Spinal cord (tissue), 10 donors: ENCODE results near the gene ANKRD9. TPM values are rescaled to one million over a fixed set of nuclear protein-coding genes. Genes with fewer than 3 reads are reported as not detected.
A peak's percentile ranks its signal among the peaks of the same experiment; 100 is the strongest.

Source experiments
- DNase-seq, 6 donors: peaks; one replicate each; pipeline versions ENCODE4 v3.0.0 to v3.0.0-alpha.2; 2013 to 2015; ENCODE audit warnings: low spot score in 6 of 6, low read depth in 4 of 6
- H3K27ac ChIP-seq: one replicate; pipeline ENCODE4 v1.5.1; 2013; ENCODE audit warnings: low read depth, low read length, control low read depth
- H3K27me3 ChIP-seq: one replicate; pipeline ENCODE4 v1.6.1; 2013; ENCODE audit warnings: low read length; ENCODE audit not compliant: control insufficient read depth, insufficient read depth
- H3K36me3 ChIP-seq: one replicate; pipeline ENCODE4 v1.6.1; 2013; ENCODE audit warnings: low read length; ENCODE audit not compliant: control insufficient read depth, insufficient read depth
- H3K4me1 ChIP-seq: one replicate; pipeline ENCODE4 v1.6.1; 2013; ENCODE audit warnings: low read length; ENCODE audit not compliant: control insufficient read depth, insufficient read depth
- H3K4me3 ChIP-seq: one replicate; pipeline ENCODE4 v1.5.1; 2013; ENCODE audit warnings: low read depth, low read length, control low read depth
- H3K9me3 ChIP-seq: one replicate; pipeline ENCODE4 v1.6.1; 2013; ENCODE audit warnings: low read length; ENCODE audit not compliant: control insufficient read depth, insufficient read depth
- WGBS: methylation state at CpG from one replicate; pipeline ENCODE4 v1.1.5; 2013; ENCODE audit warnings: missing lambda C conversion rate; ENCODE audit not compliant: insufficient coverage; 5-methylcytosine and 5-hydroxymethylcytosine counted together
- polyA plus RNA-seq, 2 donors: library from polyadenylated mRNA; unstranded; fragments of 120-200 nt; gene quantifications; one replicate each; pipeline ENCODE4 v1.2.1, GENCODE V29; 2013; ENCODE audit not compliant: insufficient read length in 2 of 2
- small RNA-seq: library from RNA; depleted of rRNA; stranded (forward); fragments of <200 nt; gene quantifications from one replicate; pipeline ENCODE3, GENCODE V24; 2014; ENCODE audit warnings: low replicate concordance
- total RNA-seq, 2 donors: library from RNA; depleted of rRNA in 1 of 2; stranded (reverse); fragments of 120-200 nt in 1 of 2; fragments of >200 nt in 1 of 2; gene quantifications; one replicate each; pipeline versions ENCODE4 v1.2.3 to v1.2.4, GENCODE V29; 2013 to 2014
- donor health status: healthy.

Gene ANKRD9
- total and polyA plus RNA-seq, 4 donors: 14.9 to 48.7 (median 33.6) TPM

- peaks cover 53% of the 10 kb centered on the region for H3K36me3 ChIP-seq
- DNase-seq: no peak
- peaks cover 4% of the 10 kb centered on the region for H3K4me1 ChIP-seq
- no peak overlapping the region for H3K27ac ChIP-seq
- no peaks in the 10 kb centered on the region for H3K27me3 ChIP-seq
- no peak overlapping the region for H3K4me3 ChIP-seq
- H3K9me3 ChIP-seq: no peaks in the 10 kb centered on the region
- WGBS: 91% methylated on average over 7 of the region's 14 CpGs
Measured at GRCh38 chr14:102461490-102462338, 47.9 kb downstream of the ANKRD9 start.

DNA sequence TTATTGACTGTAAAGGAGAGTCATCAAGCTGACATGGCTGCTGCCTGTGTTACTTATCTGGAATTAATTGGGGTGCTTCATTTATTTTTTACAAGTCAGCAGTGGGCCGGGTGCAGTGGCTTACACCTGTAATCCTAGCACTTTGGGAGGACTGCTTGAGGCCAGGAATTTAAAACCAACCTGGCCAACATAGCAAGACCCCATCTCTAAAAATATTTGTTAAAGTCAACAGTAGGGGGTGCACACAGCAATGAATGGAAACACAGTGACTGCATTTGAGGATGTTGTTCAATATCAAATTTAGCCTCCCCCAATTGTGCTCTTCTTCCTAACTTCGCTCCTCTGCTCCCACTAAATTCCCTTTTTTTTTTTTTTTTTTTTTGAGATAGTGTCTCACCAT is 52.1 kb downstream of the ANKRD9 start:
- WGBS: no CpG with 5 or more reads among the region's 2 CpGs
- H3K9me3 ChIP-seq: no peaks in the 10 kb centered on the region
- peaks cover 68% of the 10 kb centered on the region for H3K36me3 ChIP-seq
- no peaks in the 10 kb centered on the region for H3K27me3 ChIP-seq
- no peak overlapping the region for H3K4me3 ChIP-seq
- no peak for DNase-seq
- H3K27ac ChIP-seq: no peak overlapping the region
- H3K4me1 ChIP-seq: peaks cover 17% of the 10 kb centered on the region

DNA sequence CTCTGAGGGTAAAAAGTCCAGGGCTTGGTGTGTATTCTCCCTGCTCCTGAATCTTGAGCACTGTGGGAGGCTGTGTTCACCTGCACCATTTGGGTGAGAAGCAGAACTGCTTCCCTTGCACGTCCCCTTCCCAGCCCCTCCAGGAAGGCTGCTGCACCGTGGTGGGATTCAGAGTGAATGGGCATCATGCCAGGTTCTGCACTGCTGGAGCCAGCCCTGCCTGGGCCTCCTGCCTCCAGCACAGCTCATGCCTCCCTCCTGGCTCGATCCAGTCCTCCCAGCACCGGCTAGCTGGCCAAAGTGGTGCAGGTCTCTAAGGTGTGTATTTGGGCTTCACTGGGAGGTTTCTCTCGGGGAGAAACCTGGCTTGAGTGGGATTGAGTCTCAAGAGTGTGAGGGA is 54.9 kb downstream of the ANKRD9 start:
- WGBS: 89% methylated on average over 1 of the region's 5 CpGs
- H3K27me3 ChIP-seq: no peaks in the 10 kb centered on the region
- H3K9me3 ChIP-seq: no peaks in the 10 kb centered on the region
- peak overlapping the region; percentile 42 for H3K27ac ChIP-seq
- peaks cover 17% of the 10 kb centered on the region for H3K4me1 ChIP-seq
- no peak overlapping the region for H3K4me3 ChIP-seq
- H3K36me3 ChIP-seq: peaks cover 91% of the 10 kb centered on the region
- peak in 2 of 6 donors; percentile 25 to 40 for DNase-seq

DNA sequence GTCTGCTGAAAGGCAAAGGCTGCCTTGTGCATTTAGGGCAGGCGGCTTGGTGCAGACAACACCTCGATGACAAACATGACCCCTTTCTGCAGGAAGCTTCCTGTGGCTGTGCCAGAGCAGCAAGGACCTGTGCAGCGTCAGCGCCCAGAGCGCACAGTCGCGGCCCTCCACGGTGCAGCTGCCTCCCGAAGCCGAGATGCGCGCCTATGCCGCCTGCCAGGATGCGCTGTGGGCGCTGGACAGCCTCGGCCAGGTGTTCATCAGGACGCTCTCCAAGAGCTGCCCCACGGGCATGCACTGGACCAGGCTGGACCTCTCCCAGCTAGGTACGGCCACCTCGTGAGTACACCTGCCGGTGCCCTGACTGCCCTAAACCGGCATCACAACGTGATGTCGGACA is 57.3 kb downstream of the ANKRD9 start:
- whole genome bisulfite sequencing: 95% methylated on average over 24 of the region's 24 CpGs
- Histone ChIP-seq H3K4me1 (peaks cover 17% of the 10 kb centered on the region), H3K36me3 (peaks cover 83% of the 10 kb centered on the region), H3K9me3 (no peaks in the 10 kb centered on the region), H3K27ac (no peak overlapping the region), H3K27me3 (no peaks in the 10 kb centered on the region), H3K4me3 (no peak overlapping the region)
- no peak for DNase-seq

Small RNAs within 50 kb of the gene (small RNA-seq; reads per million reads assigned to genes)
- not detected for gene MIR4309

Other genes with a start within 250 kb of the ANKRD9 start
- gene MOK, start 204.6 kb downstream of the ANKRD9 start, total RNA-seq: 10 to 100 TPM; 19.5 to 44.5 TPM
- gene MOK, start 204.6 kb downstream of the ANKRD9 start, polyA plus RNA-seq: 10 to 100 TPM; 44.6 to 57.5 TPM
- 10 to 100 TPM in 1 of 2 donors, 1 to 10 TPM in 1; 8.8 to 12.3 TPM for gene ZNF839, start 190.0 kb downstream of the ANKRD9 start, total RNA-seq
- gene ZNF839, start 190.0 kb downstream of the ANKRD9 start, polyA plus RNA-seq: 10 to 100 TPM; 11.2 to 16.3 TPM
- gene CINP, start 146.9 kb downstream of the ANKRD9 start, total RNA-seq: 10 to 100 TPM; 31.5 to 36.0 TPM
- 10 to 100 TPM; 46.2 to 47.3 TPM for gene CINP, start 146.9 kb downstream of the ANKRD9 start, polyA plus RNA-seq
- 10 to 100 TPM; 19.4 to 25.9 TPM for gene TECPR2, start 146.8 kb downstream of the ANKRD9 start, total RNA-seq
- 10 to 100 TPM; 43.3 to 48.8 TPM for gene TECPR2, start 146.8 kb downstream of the ANKRD9 start, polyA plus RNA-seq
- 10 to 100 TPM; 13.7 to 15.4 TPM for gene RCOR1, start 82.9 kb upstream of the ANKRD9 start, total RNA-seq
- 10 to 100 TPM; 18.4 to 19.1 TPM for gene RCOR1, start 82.9 kb upstream of the ANKRD9 start, polyA plus RNA-seq